Smooth muscle cell (in vitro differentiated cells): Measurements from ENCODE around the gene MPRIP. TPM values are rescaled to one million over a fixed set of nuclear protein-coding genes. Genes with fewer than 3 reads are reported as not detected.

Source experiments
- DNase-seq: peaks from one replicate; lab custom pipeline; 2025; ENCODE audit not compliant: unreplicated experiment; lab: John Stamatoyannopoulos, UW
- H2AFZ ChIP-seq: fragments of 200-600 bp; sonication (generic); 2 replicates; pipeline ENCODE4 v1.6.0; 2016; ENCODE audit warnings: antibody characterized with exemption, low read depth, mild to moderate bottlenecking
- H3F3A ChIP-seq: fragments of 200-600 bp; sonication (generic); 2 replicates; pipeline ENCODE4 v1.6.0; 2017; ENCODE audit warnings: antibody characterized with exemption, low read depth
- H3K27ac ChIP-seq: fragments of 200-600 bp; sonication (generic); 2 replicates; pipeline ENCODE4 v1.5.1; 2016; ENCODE audit warnings: low read depth, mild to moderate bottlenecking
- H3K27me3 ChIP-seq: fragments of 200-600 bp; sonication (generic); 2 replicates; pipeline ENCODE4 v1.6.1; 2016; ENCODE audit warnings: low read depth, mild to moderate bottlenecking
- H3K36me3 ChIP-seq: fragments of 200-600 bp; sonication (generic); 2 replicates; pipeline ENCODE4 v1.5.1; 2016; ENCODE audit warnings: low read depth
- H3K4me1 ChIP-seq: fragments of 200-600 bp; sonication (generic); 2 replicates; pipeline ENCODE4 v1.5.1; 2016; ENCODE audit warnings: low read depth
- H3K4me2 ChIP-seq: fragments of 200-600 bp; sonication (generic); 2 replicates; pipeline ENCODE4 v1.6.0; 2016; ENCODE audit warnings: mild to moderate bottlenecking
- H3K4me3 ChIP-seq: fragments of 200-600 bp; sonication (generic); 2 replicates; pipeline ENCODE4 v1.5.1; 2016; ENCODE audit warnings: mild to moderate bottlenecking
- H3K79me2 ChIP-seq: fragments of 200-600 bp; sonication (generic); 2 replicates; pipeline ENCODE4 v1.6.0; 2016; ENCODE audit warnings: low read depth, mild to moderate bottlenecking
- H3K9ac ChIP-seq: fragments of 200-600 bp; sonication (generic); 2 replicates; pipeline ENCODE4 v1.6.0; 2016; ENCODE audit warnings: low read depth
- H3K9me3 ChIP-seq: fragments of 200-600 bp; sonication (generic); replicated peaks from 2 replicates; pipeline ENCODE4 v1.5.1; 2016; ENCODE audit warnings: low read depth
- H4K20me1 ChIP-seq: fragments of 200-600 bp; sonication (generic); 2 replicates; pipeline ENCODE4 v1.6.0; 2016; ENCODE audit warnings: low read depth
- WGBS: methylation state at CpG from one replicate; pipeline ENCODE4 v1.1.7; 2016; ENCODE audit warnings: low lambda C conversion rate; 5-methylcytosine and 5-hydroxymethylcytosine counted together
- polyA plus RNA-seq: library from polyadenylated mRNA; unstranded; fragments of >200 nt; fragmentation: Nextera tagmentation; extraction: Ambion mirVana; gene quantifications from 2 replicates; pipeline ENCODE4 v1.2.1, GENCODE V29; 2016
- total RNA-seq: library from RNA; depleted of rRNA; stranded (reverse); fragments of >200 nt; gene quantifications from 2 replicates; pipeline ENCODE4 v1.2.3, GENCODE V29; 2014
- TF ChIP-seq, protein P1 (sequence below): fragments of 200-600 bp; sonication (generic); IDR thresholded peaks from 2 replicates; pipeline ENCODE4 v1.5.1; 2017; ENCODE audit warnings: borderline replicate concordance, mild to moderate bottlenecking, antibody characterized with exemption; ENCODE audit not compliant: insufficient read depth, poor library complexity, severe bottlenecking

MPRIP gene
- total and polyA plus RNA-seq, 2 experiments from 2014 or later, result 58.8 to 69.3 TPM

DNA sequence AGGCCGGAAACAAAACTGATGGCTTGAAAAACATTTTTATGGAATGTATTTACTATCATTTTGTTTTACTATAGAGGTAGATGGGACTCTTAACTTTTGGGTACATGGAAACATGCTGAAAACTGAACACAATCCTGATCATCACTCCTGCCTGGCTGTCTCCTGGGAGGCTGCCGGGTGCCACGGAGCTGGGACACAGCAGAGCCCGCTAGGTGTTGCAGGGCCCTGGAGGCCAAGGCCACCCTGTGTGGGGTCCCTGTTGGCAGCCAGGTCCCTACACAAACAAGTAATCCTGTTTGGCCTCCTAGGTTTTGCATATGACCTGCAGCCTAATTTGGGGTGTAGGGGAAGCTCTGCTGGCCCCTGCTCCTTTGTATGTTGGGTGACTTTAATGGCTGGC is 146.3 kb downstream of the MPRIP start:
- peaks cover 11% of the 10 kb centered on the region for H3F3A ChIP-seq
- H2AFZ ChIP-seq, result no peak overlapping the region
- DNase-seq, result no peak
- no peaks in the 10 kb centered on the region for H3K79me2 ChIP-seq
- H3K9ac ChIP-seq, result no peak overlapping the region
- H3K4me2 ChIP-seq, result no peak overlapping the region
- no peak overlapping the region for H3K4me3 ChIP-seq
- H3K27ac ChIP-seq, result no peak overlapping the region
- peaks cover 18% of the 10 kb centered on the region for H3K4me1 ChIP-seq
- peaks cover 3% of the 10 kb centered on the region for H4K20me1 ChIP-seq
- H3K27me3 ChIP-seq, result no peaks in the 10 kb centered on the region
- 95% methylated on average over 4 of the region's 4 CpGs for WGBS
- TF ChIP-seq, protein P1, sequence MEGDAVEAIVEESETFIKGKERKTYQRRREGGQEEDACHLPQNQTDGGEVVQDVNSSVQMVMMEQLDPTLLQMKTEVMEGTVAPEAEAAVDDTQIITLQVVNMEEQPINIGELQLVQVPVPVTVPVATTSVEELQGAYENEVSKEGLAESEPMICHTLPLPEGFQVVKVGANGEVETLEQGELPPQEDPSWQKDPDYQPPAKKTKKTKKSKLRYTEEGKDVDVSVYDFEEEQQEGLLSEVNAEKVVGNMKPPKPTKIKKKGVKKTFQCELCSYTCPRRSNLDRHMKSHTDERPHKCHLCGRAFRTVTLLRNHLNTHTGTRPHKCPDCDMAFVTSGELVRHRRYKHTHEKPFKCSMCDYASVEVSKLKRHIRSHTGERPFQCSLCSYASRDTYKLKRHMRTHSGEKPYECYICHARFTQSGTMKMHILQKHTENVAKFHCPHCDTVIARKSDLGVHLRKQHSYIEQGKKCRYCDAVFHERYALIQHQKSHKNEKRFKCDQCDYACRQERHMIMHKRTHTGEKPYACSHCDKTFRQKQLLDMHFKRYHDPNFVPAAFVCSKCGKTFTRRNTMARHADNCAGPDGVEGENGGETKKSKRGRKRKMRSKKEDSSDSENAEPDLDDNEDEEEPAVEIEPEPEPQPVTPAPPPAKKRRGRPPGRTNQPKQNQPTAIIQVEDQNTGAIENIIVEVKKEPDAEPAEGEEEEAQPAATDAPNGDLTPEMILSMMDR, result no peak
- no peaks in the 10 kb centered on the region for H3K9me3 ChIP-seq
- H3K36me3 ChIP-seq, result no peaks in the 10 kb centered on the region

- no peak overlapping the region for H3K9ac ChIP-seq
- 36% methylated on average over 4 of the region's 4 CpGs for WGBS
- H3K79me2 ChIP-seq, result no peaks in the 10 kb centered on the region
- H3F3A ChIP-seq, result peaks cover 11% of the 10 kb centered on the region
- H3K27ac ChIP-seq, result peak overlapping the region; percentile 68
- H3K9me3 ChIP-seq, result no peaks in the 10 kb centered on the region
- H3K27me3 ChIP-seq, result no peaks in the 10 kb centered on the region
- H3K36me3 ChIP-seq, result no peaks in the 10 kb centered on the region
- DNase-seq, result no peak
- H3K4me3 ChIP-seq, result no peak overlapping the region
- peaks cover 18% of the 10 kb centered on the region for H3K4me1 ChIP-seq
- H4K20me1 ChIP-seq, result peaks cover 3% of the 10 kb centered on the region
- H2AFZ ChIP-seq, result no peak overlapping the region
- peak overlapping the region; percentile 35 for H3K4me2 ChIP-seq
- TF ChIP-seq, protein P1, result no peak
These were observed 147.3 kb downstream of the MPRIP start for GRCh38 chr17:17189559-17189958.

GRCh38 chr17:17190188-17190587 is 147.9 kb downstream of the MPRIP start:
- no peaks in the 10 kb centered on the region for H3K79me2 ChIP-seq
- 91% methylated on average over 7 of the region's 7 CpGs for WGBS
- no peaks in the 10 kb centered on the region for H3K36me3 ChIP-seq
- no peaks in the 10 kb centered on the region for H3K27me3 ChIP-seq
- H3K4me3 ChIP-seq, result no peak overlapping the region
- no peak overlapping the region for H3K9ac ChIP-seq
- H3F3A ChIP-seq, result peaks cover 11% of the 10 kb centered on the region
- H3K27ac ChIP-seq, result peak overlapping the region; percentile 68
- H3K4me2 ChIP-seq, result peak overlapping the region; percentile 35
- no peak overlapping the region for H2AFZ ChIP-seq
- H3K4me1 ChIP-seq, result peaks cover 18% of the 10 kb centered on the region
- H3K9me3 ChIP-seq, result no peaks in the 10 kb centered on the region
- peaks cover 3% of the 10 kb centered on the region for H4K20me1 ChIP-seq
- no peak for DNase-seq
- TF ChIP-seq, protein P1, result no peak

- H3K9me3 ChIP-seq, result no peaks in the 10 kb centered on the region
- H3F3A ChIP-seq, result peaks cover 11% of the 10 kb centered on the region
- peak overlapping the region; percentile 60 for H3K4me2 ChIP-seq
- no peak for DNase-seq
- H3K9ac ChIP-seq, result peak overlapping the region; percentile 17
- H3K4me3 ChIP-seq, result no peak overlapping the region
- peaks cover 18% of the 10 kb centered on the region for H3K4me1 ChIP-seq
- no peaks in the 10 kb centered on the region for H3K27me3 ChIP-seq
- peak overlapping the region; percentile 68 for H3K27ac ChIP-seq
- no peaks in the 10 kb centered on the region for H3K79me2 ChIP-seq
- peaks cover 2% of the 10 kb centered on the region for H4K20me1 ChIP-seq
- H2AFZ ChIP-seq, result no peak overlapping the region
- TF ChIP-seq, protein P1, result no peak
- no peaks in the 10 kb centered on the region for H3K36me3 ChIP-seq
- 52% methylated on average over 11 of the region's 11 CpGs for WGBS
These were observed 149.1 kb downstream of the MPRIP start for GRCh38 chr17:17191346-17191792.
